Measurements from ENCODE around the gene RAB37. TPM values are rescaled to one million over a fixed set of nuclear protein-coding genes. Genes with fewer than 3 reads are reported as not detected.

The RAB37 gene, protein sequence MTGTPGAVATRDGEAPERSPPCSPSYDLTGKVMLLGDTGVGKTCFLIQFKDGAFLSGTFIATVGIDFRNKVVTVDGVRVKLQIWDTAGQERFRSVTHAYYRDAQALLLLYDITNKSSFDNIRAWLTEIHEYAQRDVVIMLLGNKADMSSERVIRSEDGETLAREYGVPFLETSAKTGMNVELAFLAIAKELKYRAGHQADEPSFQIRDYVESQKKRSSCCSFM
- 0.84 to 1.7 TPM (median 1.2 TPM) in 5 replicates for total RNA-seq (2022; extraction: Qiagen RNA extraction)

GRCh38 chr17:74736513-74737298 is at the start of gene RAB37:
RAB37 (plus strand) TSS chr17:74737256; CDS start chr17:74737273, 17 bp downstream.

GRCh38 chr17:74712756-74713155 is 24.3 kb upstream of the RAB37 start, which contains the start of gene CD300LF:
CD300LF (minus strand) TSS chr17:74712923; CDS start chr17:74712866, 57 bp downstream.

DNA sequence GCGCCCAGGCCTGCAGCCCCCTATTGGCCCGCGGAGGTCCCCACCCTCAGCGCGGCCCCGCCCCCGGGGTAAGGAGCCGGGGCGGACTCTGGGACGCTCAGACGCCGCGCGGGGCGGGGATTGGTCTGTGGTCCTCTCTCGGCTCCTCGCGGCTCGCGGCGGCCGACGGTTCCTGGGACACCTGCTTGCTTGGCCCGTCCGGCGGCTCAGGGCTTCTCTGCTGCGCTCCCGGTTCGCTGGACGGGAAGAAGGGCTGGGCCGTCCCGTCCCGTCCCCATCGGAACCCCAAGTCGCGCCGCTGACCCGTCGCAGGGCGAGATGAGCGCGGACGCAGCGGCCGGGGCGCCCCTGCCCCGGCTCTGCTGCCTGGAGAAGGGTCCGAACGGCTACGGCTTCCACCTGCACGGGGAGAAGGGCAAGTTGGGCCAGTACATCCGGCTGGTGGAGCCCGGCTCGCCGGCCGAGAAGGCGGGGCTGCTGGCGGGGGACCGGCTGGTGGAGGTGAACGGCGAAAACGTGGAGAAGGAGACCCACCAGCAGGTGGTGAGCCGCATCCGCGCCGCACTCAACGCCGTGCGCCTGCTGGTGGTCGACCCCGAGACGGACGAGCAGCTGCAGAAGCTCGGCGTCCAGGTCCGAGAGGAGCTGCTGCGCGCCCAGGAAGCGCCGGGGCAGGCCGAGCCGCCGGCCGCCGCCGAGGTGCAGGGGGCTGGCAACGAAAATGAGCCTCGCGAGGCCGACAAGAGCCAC is 11.6 kb downstream of the RAB37 start, which contains the start of gene NHERF1:
Gene NHERF1, plus strand, starts transcription at position 100 of the 750 bp plus-strand sequence. Its CDS starts 219 bp downstream, at position 319.

DNA sequence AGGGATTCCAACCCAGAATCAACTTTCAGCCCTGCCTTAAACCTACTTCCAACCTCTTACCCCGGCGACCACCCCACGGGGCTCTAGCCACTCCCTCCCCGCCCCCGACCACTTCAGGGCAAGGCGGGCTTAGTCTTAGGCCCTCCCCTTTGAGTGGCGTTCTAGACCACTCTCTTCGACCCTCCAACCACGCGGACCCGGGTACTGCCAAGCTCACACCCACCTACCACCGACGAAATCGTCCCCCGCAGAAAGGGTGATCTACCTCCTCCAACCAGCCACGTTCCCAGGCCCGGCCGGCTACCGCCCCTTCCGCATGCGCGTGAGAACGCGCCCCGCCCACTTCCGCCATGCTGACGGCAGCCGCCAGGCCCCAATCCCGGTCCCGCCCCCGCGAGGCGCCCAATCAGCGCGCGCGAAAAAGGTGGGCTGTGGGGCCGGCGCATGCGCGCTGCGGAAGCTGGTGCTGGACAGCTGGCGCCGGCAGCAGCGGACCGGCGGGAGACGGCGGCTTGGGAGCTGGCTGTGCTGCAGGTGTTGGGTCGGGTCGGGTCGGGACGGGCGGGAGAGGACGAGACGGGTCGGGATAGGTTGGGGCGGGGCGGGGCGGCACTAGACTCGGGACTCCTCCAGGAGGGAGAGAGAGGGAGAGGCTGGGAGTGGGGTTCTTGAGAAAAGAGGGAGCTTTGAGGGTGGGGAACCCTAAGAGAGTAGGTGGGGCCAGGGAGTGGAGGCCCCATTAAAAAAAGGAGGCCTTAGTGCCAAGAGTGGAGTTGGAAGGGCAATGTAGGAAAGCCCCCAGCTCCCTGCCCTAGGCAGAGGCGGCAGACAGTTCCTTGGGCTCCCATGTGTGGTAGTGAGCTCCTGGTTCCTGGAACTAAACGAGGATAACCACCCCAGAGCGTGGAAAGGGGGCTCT is 39.2 kb downstream of the RAB37 start, which contains the start of gene NAT9:
Gene NAT9, minus strand, starts transcription at position 302 of the 919 bp plus-strand sequence. CDS start 647 bp downstream, outside the sequence.

Other genes with a start within 250 kb of the RAB37 start
- gene CD300LB, start 205.8 kb upstream of the RAB37 start, total RNA-seq (2022; extraction: Qiagen RNA extraction): 0.03 to 0.07 TPM (median 0.06 TPM) in 4 of 5 replicates, not detected in the other
- gene CD300C, start 191.1 kb upstream of the RAB37 start, total RNA-seq (2022; extraction: Qiagen RNA extraction): 0.20 to 0.43 TPM (median 0.41 TPM) in 5 replicates
- 0.27 to 0.63 TPM (median 0.40 TPM) in 4 of 5 replicates, not detected in the other for gene CD300H, start 169.7 kb upstream of the RAB37 start, total RNA-seq (2022; extraction: Qiagen RNA extraction)
- gene CD300LD, start 145.0 kb upstream of the RAB37 start, total RNA-seq (2022; extraction: Qiagen RNA extraction): not detected in 5 replicates
- not detected in 5 replicates for gene CD300E, start 113.5 kb upstream of the RAB37 start, total RNA-seq (2022; extraction: Qiagen RNA extraction)
- gene CD300LF, start 24.3 kb upstream of the RAB37 start, total RNA-seq (2022; extraction: Qiagen RNA extraction): not detected in 5 replicates
- 35.6 to 43.3 TPM (median 40.9 TPM) in 5 replicates for gene NHERF1, start 11.4 kb downstream of the RAB37 start, total RNA-seq (2022; extraction: Qiagen RNA extraction)
- 47.3 to 59.2 TPM (median 52.9 TPM) in 5 replicates for gene NAT9, start 39.1 kb downstream of the RAB37 start, total RNA-seq (2022; extraction: Qiagen RNA extraction)
- 0.15 to 0.30 TPM (median 0.18 TPM) in 5 replicates for gene GRIN2C, start 122.6 kb downstream of the RAB37 start, total RNA-seq (2022; extraction: Qiagen RNA extraction)
- 52.1 to 74.4 TPM (median 60.4 TPM) in 5 replicates for gene FDXR, start 135.7 kb downstream of the RAB37 start, total RNA-seq (2022; extraction: Qiagen RNA extraction)
- gene FADS6, start 156.4 kb downstream of the RAB37 start, total RNA-seq (2022; extraction: Qiagen RNA extraction): 0.09 TPM in 1 of 5 replicates, not detected in the others
- gene USH1G, start 186.0 kb downstream of the RAB37 start, total RNA-seq (2022; extraction: Qiagen RNA extraction): 0.02 to 0.14 TPM (median 0.09 TPM) in 5 replicates
- 0.06 to 0.12 TPM (median 0.08 TPM) in 5 replicates for gene OTOP2, start 187.0 kb downstream of the RAB37 start, total RNA-seq (2022; extraction: Qiagen RNA extraction)
- not detected in 5 replicates for gene OTOP3, start 198.6 kb downstream of the RAB37 start, total RNA-seq (2022; extraction: Qiagen RNA extraction)
- gene HID1, start 235.5 kb downstream of the RAB37 start, total RNA-seq (2022; extraction: Qiagen RNA extraction): 15.3 to 18.3 TPM (median 16.9 TPM) in 5 replicates

All from A549 treated with Hydrocortisone at 1 μM for 4 hours (cell line).